Measurements from ENCODE around the gene FNIP1. TPM values are rescaled to one million over a fixed set of nuclear protein-coding genes. Genes with fewer than 3 reads are reported as not detected.

FNIP1 gene
- polyA plus RNA-seq, 1 experiment: 15.8 TPM

DNA sequence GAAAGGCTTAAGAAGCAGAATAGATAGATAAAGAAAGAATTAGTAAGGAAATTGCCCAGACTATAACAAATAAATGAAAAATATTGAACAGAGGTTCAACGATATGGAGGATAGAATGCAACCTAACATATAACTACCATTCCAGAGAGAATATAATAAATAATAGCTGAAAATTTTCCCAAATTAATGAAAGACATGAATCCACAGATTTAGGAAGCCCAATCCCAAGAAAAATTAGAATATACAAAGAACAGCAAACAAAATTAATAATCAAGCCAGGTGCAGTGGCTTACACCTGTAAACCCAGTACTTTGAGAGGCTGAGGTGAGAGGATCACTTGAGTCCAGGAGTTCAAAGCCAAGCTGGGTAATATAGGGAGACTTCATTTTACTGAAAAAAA lies 27.8 kb upstream of the FNIP1 start:
- CTCF ChIA-PET: no interaction called here
- Histone ChIP-seq H3K9me3 (ENCODE audit: control insufficient read depth, insufficient read depth, low read length) (no peaks in the 10 kb centered on the region; the same call in 1 of the 2 replicates), H3K27me3 (ENCODE audit: control insufficient read depth, insufficient read depth, low read length) (no peaks in the 10 kb centered on the region), H3K27ac (ENCODE audit: low read depth, low read length) (no peak overlapping the region), H3K4me3 (ENCODE audit: low read depth, low read length) (no peak overlapping the region)
- POLR2A ChIA-PET: no interaction called here
- no peak for DNase-seq (ENCODE audit: low read depth, low spot score)
- TF ChIP-seq, protein P1, sequence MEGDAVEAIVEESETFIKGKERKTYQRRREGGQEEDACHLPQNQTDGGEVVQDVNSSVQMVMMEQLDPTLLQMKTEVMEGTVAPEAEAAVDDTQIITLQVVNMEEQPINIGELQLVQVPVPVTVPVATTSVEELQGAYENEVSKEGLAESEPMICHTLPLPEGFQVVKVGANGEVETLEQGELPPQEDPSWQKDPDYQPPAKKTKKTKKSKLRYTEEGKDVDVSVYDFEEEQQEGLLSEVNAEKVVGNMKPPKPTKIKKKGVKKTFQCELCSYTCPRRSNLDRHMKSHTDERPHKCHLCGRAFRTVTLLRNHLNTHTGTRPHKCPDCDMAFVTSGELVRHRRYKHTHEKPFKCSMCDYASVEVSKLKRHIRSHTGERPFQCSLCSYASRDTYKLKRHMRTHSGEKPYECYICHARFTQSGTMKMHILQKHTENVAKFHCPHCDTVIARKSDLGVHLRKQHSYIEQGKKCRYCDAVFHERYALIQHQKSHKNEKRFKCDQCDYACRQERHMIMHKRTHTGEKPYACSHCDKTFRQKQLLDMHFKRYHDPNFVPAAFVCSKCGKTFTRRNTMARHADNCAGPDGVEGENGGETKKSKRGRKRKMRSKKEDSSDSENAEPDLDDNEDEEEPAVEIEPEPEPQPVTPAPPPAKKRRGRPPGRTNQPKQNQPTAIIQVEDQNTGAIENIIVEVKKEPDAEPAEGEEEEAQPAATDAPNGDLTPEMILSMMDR (IDR thresholded peaks at IDR 0.05; ENCODE audit: low read depth, low read length): no peak

DNA sequence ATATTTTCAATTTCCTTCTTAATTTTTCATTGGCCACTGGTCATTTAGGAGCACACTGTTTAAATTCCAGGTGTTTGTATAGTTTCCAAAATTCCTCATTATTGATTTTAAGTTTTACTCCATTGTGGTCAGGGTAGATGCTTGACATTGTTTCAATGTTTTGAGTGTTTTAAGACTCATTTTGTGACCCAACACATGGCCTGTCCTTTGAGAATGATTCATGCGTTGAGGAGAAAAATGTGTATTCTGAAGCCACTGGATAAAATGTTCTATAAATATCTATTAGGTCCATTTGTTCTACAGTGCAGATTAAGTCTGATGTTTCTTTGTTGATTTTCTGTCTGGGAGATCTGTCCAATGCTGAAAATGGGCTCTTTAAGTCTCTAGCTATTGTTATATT lies 24.4 kb upstream of the FNIP1 start:
- ChIA-PET CTCF (interaction anchor here (0.7 to 1.1 kb wide), 2 partner anchors 176 to 232 kb away, joined by 3 read pairs; no protein-coding TSS in a partner anchor), POLR2A (interaction anchor here (0.6 kb wide), 1 partner anchor 139 kb away, joined by 3 read pairs; no protein-coding TSS in a partner anchor)
- no peaks in the 10 kb centered on the region for H3K27me3 ChIP-seq (ENCODE audit: control insufficient read depth, insufficient read depth, low read length)
- no peaks in the 10 kb centered on the region; the same call in 1 of the 2 replicates for H3K9me3 ChIP-seq (ENCODE audit: control insufficient read depth, insufficient read depth, low read length)
- H3K4me3 ChIP-seq (ENCODE audit: low read depth, low read length): no peak overlapping the region
- DNase-seq (ENCODE audit: low read depth, low spot score): no peak
- H3K27ac ChIP-seq (ENCODE audit: low read depth, low read length): no peak overlapping the region
- TF ChIP-seq, protein P1 (IDR thresholded peaks at IDR 0.05; ENCODE audit: low read depth, low read length): no peak

DNA sequence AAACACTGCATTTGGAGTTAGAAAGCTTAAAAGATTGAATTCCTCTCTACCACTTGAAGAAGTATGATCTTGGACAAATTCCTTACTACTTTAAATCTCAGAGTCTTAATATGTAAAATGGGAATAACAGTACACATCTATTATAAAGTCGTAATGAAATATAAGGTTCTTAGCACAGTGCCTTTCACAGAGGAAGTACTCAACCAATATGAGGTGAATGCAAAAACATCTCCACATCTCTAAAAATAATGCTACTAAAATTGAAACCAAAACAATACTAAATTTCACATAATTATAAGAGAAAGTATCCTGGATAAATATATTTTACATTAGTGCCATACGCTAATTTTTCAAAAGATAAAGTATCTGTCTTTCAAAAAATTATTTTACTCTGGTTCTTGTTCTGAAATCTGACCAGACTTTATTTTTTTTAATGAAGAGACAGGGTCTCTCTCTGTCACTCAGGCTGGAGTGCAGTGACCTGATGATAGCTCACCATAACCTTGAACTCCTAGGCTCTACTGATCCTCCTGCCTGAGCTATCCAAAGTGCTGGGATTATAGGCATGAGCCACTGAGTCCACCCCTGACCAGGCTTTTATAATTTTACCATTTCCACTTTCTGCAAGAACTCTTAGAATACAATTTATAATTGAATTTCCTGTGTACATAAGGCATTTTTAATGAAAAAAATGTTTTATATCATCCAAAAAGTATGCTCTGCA lies 21.3 kb upstream of the FNIP1 start:
- CTCF ChIA-PET: no interaction called here
- no peak overlapping the region for H3K27ac ChIP-seq (ENCODE audit: low read depth, low read length)
- H3K27me3 ChIP-seq (ENCODE audit: control insufficient read depth, insufficient read depth, low read length): no peaks in the 10 kb centered on the region
- H3K4me3 ChIP-seq (ENCODE audit: low read depth, low read length): no peak overlapping the region
- H3K9me3 ChIP-seq (ENCODE audit: control insufficient read depth, insufficient read depth, low read length): no peaks in the 10 kb centered on the region
- no peak for DNase-seq (ENCODE audit: low read depth, low spot score)
- POLR2A ChIA-PET: no interaction called here
- TF ChIP-seq, protein P1 (IDR thresholded peaks at IDR 0.05; ENCODE audit: low read depth, low read length): no peak

DNA sequence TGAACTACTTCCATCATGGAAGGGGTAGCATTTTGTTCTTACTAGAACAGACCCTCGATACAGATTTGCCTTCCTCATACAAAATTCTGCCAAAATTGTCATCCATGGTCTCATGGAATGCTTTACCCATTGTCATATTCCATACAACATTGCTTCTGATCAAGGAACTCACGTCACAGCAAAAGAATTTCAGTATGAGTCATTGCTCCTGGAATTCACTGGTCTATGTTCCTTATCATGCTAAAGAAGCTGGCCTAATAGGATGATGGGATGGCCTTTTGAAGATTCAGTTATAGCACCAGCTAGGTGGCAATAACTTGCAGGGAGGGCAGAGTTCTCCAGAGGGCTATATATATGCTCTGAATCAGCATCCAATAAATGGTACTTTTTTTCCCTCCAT lies 18.2 kb upstream of the FNIP1 start:
- DNase-seq (ENCODE audit: low read depth, low spot score): peak; percentile 46
- Histone ChIP-seq H3K9me3 (ENCODE audit: control insufficient read depth, insufficient read depth, low read length) (no peaks in the 10 kb centered on the region), H3K4me3 (ENCODE audit: low read depth, low read length) (no peak overlapping the region), H3K27me3 (ENCODE audit: control insufficient read depth, insufficient read depth, low read length) (no peaks in the 10 kb centered on the region), H3K27ac (ENCODE audit: low read depth, low read length) (no peak overlapping the region)
- ChIA-PET POLR2A (interaction anchor here (0.6 kb wide), 1 partner anchor 47 kb away, joined by 4 read pairs; no protein-coding TSS in a partner anchor), CTCF (no interaction called here)
- TF ChIP-seq, protein P1 (IDR thresholded peaks at IDR 0.05; ENCODE audit: low read depth, low read length): no peak

DNA sequence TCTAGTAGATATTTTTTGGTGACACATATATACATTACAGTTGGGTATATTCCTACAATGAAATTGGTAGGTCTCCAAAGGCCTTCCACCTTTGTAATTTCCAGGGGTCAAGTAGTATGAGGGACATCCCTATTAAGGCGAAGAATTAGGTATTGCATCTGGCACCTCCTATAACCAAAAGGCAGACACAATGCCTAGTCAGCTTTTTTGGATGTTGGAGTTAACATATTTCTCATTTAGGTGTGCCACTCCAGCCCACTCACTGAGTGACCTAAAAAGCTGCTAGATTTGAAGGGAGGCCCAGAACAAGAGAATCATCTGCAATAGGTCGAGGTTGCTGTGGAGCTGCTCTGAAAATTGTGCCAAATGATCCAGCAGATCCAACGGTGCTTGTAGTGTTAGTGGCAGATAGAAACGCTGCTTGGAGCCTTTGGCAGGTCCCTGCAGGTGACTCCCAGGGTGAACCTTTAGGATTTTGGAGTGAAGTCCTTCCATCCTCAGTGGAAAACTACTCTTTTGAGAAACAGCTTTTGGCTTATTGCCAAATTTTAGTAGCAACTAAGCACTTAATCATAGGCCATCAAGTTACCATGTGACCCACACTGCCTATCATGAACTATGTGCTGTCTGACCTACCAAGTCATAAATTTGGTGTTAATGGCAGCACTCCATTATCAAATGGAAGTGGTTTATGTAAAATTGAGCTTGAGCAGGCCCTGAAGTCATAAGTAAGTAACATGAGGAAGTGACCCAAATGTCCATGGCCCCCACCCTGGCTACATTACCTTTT lies 15.7 kb upstream of the FNIP1 start:
- Histone ChIP-seq H3K4me3 (ENCODE audit: low read depth, low read length) (no peak overlapping the region), H3K9me3 (ENCODE audit: control insufficient read depth, insufficient read depth, low read length) (no peaks in the 10 kb centered on the region), H3K27me3 (ENCODE audit: control insufficient read depth, insufficient read depth, low read length) (no peaks in the 10 kb centered on the region), H3K27ac (ENCODE audit: low read depth, low read length) (no peak overlapping the region)
- TF ChIP-seq, protein P1 (IDR thresholded peaks at IDR 0.05; ENCODE audit: low read depth, low read length): no peak
- ChIA-PET CTCF (interaction anchor here (1.2 kb wide), 1 partner anchor 252 kb away, joined by 4 read pairs; no protein-coding TSS in a partner anchor), POLR2A (no interaction called here)
- no peak for DNase-seq (ENCODE audit: low read depth, low spot score)

Data from AG04450 (cell line).